Stimulated activated naive CD4-positive, alpha-beta T cell treated with Interleukin-2 at 50 U/mL for 16 hours (primary cell): Measurements from ENCODE around the gene PRPSAP2.

Experiments used
- DNase-seq: peaks from one replicate; lab custom pipeline; 2025; lab: John Stamatoyannopoulos, UW

PRPSAP2 gene

DNA sequence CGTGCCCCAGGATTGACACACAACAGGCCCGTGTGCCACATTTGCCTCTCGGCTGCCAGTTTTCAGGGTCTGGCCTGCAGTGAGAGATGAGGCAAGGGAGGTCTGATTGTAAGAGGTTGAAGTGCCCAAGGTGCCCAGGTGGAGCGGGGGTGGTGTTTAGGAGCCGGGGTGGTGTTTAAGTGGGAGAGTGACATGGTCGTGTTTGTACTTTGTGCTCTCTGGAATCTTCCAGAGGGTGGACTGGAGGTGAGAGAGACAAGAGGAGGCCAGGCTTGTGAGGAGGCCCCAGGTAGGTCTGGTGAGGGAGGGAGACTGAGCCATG is 104.5 kb downstream of the PRPSAP2 start:
- DNase-seq, result no peak

DNA sequence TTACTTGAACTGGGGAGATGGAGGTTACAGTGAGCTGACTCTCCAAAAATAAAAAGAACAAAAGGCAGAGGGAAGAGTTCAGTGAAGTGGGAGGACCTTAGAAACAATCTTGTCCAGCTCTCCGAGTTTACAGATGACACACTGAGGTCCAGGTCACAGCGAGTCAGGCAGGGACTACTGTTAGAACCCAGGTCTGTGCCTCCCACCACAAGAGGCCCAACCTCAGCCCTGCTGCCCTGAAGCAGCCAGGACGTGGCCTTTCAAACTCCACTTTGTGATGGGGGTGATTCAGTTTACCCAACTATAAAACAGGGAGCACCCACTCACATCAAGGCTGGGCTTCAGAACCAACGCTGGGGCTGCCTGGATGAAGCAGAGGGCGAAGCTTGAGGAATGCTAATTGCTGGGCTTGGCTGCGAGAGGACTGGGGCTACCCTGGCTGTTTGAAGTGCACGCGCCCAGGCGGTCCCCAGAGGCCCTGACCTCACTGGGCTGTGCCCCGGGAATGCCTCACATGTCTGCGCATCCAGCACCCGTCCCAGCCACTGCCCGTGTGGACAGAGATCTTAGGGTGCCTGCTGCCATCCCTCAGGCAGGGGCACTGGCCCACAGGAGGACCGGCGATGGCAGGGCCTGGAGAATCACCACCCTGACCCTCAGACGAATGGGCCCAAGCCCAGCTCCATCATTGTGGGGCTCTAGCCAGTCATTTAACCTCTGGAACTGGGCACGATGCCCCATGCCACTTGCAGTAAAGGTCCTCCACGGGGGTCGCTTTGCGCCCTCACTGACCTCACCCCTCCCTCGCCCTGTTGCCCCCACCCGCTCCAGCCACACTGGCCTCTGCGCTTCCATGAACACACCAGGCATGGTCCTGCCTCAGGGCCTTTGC is 105.4 kb downstream of the PRPSAP2 start:
- DNase-seq, result no peak

DNA sequence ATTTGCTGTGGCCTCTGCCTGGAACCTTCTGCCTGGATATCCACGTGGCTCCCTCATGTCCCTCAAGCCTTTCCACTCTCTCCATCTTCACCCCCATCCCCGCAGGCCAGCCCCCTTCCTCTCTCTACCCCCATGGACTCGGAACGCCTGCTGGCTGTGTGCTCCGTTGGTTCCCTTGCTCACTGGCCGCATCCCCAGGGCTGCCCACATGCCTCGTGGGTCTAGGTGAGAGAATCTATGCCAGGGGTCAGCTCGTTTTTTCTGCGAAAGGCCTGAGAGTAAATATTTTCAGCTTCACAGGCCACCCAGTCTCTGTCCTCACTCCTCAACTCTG is 106.1 kb downstream of the PRPSAP2 start:
- DNase-seq, result no peak

DNA sequence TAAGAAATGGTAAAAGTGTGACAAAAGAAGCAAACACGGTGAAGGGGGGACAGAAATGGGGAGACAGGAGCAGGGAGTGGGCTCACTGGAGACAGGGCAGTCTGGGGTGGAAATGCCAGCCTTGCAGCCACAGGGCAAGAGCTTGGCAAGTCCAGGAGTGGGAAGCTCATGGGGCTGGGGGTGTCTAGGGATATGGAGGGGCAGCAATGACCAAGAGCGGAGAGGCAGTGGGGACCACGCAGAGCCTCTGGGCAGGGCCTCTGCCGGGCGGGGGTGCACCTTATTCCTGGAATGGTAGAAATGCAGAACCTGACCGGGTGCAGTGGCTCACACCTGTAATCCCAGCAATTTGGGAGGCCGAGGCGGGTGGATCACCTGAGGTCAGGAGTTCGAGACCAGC is 106.6 kb downstream of the PRPSAP2 start:
- DNase-seq, result no peak

GRCh38 chr17:18965530-18966236 is 107.8 kb downstream of the PRPSAP2 start:
- DNase-seq, result no peak

DNA sequence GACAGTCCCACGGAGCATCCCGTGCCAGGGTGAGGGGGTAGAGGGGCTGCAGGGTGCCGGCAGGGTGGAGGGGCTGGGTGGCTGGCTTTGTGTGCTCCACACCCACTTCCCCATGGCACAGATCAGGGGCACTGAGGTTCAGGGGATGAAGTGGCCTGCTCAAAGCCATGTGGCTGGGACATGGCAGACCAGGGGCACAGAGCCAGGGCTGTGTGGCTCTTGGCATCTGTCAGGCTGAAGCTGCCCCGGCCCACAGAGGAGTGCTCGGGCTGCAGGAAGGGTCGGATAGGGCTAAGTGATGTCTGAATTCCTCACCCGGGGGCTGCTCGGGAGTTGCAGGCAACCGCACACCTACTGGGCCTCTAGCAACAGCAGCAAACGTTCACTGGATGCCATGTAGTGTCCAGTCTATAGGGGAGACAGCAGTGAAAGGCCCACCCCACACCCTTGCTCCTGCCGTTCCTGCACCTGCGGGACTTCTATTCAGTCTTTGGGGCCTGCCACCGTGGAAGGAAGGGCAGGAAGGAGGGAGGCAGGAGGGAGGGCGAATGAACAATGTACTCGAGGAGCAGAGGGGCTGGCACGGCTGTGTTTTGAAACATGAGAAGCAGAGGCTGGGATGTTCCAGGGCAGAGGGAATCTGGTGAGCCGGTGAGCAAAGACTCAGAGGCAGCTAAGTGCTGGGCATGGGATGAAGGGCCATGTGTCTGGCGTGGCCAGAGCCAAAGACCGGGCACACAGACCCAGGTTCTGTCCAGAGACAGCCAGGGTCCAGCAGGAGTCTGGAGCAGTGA is 109.1 kb downstream of the PRPSAP2 start:
- DNase-seq, result no peak

DNA sequence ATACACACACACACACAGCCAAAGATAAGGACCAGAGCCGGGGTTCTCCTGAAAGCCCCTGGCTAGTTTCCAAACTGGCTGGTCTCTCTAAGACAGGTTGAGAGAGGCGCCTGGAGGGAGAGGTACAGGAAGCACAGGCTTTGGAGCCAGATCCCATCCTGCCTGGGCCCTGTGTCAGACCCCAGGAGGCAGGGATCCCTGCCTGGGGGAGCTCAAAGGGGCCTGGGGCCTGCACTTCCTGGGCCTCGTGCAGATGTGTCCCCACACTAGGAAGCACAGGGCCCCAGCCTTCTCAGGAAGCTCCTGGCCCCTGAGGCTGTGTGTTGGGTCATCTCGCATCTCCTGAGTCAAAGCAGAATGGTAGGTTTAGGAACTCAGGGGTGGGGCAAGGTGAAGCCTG is 110.0 kb downstream of the PRPSAP2 start:
- no peak for DNase-seq

- no peak for DNase-seq
These were observed 110.4 kb downstream of the PRPSAP2 start for GRCh38 chr17:18968345-18968744.

- DNase-seq, result no peak
These were observed 111.3 kb downstream of the PRPSAP2 start for GRCh38 chr17:18968945-18969887.

- DNase-seq, result no peak
These were observed 112.9 kb downstream of the PRPSAP2 start for GRCh38 chr17:18970582-18971480.

- DNase-seq, result no peak
These were observed 113.9 kb downstream of the PRPSAP2 start for GRCh38 chr17:18971801-18972200.

DNA sequence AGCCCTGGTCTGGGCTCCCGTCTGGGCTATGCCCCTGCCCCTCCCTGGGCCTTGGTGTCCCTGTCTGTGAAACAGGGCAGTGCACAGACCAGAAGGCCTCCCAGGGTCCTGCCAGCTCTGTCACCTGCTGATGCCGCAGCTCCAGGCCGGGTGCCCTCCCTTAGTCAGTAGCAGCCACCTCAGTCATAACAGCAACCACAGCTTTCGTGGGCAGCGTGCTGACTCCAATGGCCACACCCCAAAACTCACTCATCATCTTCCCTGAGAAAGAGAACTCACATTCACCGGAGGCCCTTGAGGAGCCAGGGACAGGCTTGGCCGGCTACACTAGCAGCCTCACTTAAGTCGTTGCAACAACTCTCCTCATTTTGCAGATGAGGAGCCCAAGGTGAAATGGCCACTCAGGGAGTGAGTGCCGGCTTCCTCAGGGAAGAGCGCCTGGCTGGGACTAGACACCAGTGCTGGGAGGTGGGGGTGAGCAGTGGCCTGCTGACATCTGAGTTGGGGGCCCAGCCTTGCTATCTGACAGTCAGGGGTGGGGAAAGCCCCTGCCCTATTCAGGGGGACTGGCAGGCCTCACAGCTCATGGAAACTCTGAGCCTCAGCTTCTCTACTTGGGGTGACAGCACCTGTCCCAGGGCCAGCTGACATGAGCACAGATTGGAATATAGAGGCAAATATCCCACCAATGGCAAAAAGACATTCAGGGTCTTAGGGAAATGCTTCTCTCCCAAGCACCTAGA is 116.6 kb downstream of the PRPSAP2 start:
- DNase-seq, result no peak

- no peak for DNase-seq
These were observed 117.7 kb downstream of the PRPSAP2 start for GRCh38 chr17:18975597-18975996.

GRCh38 chr17:18976201-18976600 is 118.3 kb downstream of the PRPSAP2 start:
- DNase-seq, result no peak

GRCh38 chr17:18977021-18977420 is 119.1 kb downstream of the PRPSAP2 start:
- DNase-seq, result no peak

GRCh38 chr17:18977646-18978045 is 119.7 kb downstream of the PRPSAP2 start:
- no peak for DNase-seq

DNA sequence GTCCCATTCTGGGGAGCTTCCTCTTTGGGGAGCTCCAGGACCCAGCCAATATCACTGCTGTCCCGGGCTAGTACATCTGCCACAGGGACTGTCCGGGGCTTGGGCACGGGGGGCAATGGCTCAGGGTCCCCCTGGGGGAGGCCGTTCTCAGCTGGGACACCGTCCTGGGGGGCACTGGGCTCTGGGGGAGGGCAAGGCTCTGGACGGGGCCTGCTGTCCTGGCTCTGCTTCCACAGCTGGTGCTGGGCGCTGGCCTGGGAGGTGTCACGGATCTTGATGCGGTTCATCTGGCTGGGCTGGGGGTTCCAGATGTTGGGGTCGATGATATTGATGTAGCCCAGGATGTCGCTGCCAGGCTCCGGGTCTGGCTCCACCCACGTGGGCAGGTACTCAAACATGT is 120.1 kb downstream of the PRPSAP2 start:
- DNase-seq, result no peak

DNA sequence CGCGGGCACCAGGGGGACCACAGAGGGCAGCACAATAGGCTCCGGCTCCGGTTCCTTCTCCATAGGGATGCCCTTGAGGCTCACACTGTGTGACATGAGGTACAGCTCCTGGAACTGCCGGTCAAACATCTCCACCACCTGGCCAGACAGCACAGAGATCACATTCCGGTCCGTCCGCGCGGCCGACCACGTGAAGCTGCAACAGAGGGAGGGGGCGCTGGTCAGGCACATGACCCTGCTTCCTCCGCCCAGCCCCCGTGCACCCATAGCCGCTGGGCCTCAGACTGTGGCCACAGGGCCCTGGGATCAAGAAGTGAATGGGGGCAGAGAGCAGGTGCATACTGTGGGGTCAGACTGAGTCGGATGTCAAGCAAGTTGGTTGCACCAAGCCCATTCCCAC is 120.7 kb downstream of the PRPSAP2 start:
- no peak for DNase-seq
